Measurements from ENCODE around the gene SLC8B1.

SLC8B1 gene

DNA sequence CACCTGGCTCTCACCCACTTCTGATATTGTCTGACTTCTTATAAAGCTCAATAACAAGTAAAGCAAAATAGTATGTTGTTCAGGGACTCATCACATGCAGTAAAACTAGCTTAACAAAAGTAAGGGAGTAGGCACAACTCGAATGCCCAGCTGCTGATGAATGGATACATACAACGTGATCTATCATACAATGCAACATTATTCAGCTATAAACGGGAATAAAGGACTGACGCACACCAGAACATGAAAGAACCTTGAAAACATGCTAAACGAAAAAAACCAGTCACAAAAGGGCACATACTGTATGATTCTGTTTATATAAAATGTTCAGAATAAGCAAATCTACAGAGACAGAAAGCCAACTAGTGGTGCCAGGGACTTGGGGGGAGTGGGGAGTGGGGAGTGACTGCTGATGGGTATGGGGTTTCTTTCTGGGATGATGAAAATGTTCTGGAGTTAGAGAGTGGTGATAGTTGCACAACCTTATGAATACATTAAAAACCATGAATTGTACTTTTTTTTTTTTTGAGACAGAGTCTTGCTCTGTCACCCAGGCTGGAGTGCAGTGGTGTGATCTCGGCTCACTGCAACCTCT lies 34.6 kb upstream of the SLC8B1 start:
- 80 to 90% methylated on average over 1 of the region's 6 CpGs for WGBS, 2 experiments (ENCODE audit: insufficient coverage in 2 of 2)
- Histone ChIP-seq H3K9me3 (ENCODE audit: control insufficient read depth, low read length) (no peaks in the 10 kb centered on the region), H3K27ac (ENCODE audit: low read depth, low read length, severe bottlenecking) (no peak overlapping the region), H3K4me1 (ENCODE audit: control insufficient read depth, insufficient read depth, low read length, poor library complexity, severe bottlenecking) (peaks cover 3% of the 10 kb centered on the region), H3K36me3 (ENCODE audit: control insufficient read depth, insufficient read depth, low read length) (peaks cover 25% of the 10 kb centered on the region), H3K4me3 (ENCODE audit: extremely low read depth, insufficient read depth, low read length, poor library complexity, severe bottlenecking) (no peak overlapping the region)

DNA sequence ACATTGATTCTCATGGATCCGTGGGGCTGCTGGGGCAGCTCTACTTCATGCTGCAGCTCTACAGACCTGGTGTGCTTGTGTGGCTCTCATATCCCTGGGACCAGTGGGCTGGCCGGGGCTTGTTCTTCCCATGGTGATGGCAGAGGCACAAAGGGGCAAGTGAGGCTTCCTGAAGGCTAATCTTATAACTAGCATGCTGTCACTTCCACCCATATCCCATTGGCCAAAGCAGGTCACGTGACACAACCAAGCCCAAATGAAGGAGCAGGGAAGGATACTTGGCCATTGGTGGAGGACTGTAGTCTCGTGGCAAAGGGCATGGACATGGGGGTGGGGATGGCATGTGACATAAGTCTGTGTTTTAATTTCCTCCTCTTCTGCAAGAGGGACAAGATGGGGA lies 33.4 kb upstream of the SLC8B1 start:
- no peak overlapping the region for H3K4me3 ChIP-seq (ENCODE audit: extremely low read depth, insufficient read depth, low read length, poor library complexity, severe bottlenecking)
- H3K9me3 ChIP-seq (ENCODE audit: control insufficient read depth, low read length) = no peaks in the 10 kb centered on the region
- H3K36me3 ChIP-seq (ENCODE audit: control insufficient read depth, insufficient read depth, low read length) = peaks cover 25% of the 10 kb centered on the region
- H3K4me1 ChIP-seq (ENCODE audit: control insufficient read depth, insufficient read depth, low read length, poor library complexity, severe bottlenecking) = peaks cover 3% of the 10 kb centered on the region
- no peak overlapping the region for H3K27ac ChIP-seq (ENCODE audit: low read depth, low read length, severe bottlenecking)
- WGBS, 2 experiments (ENCODE audit: insufficient coverage in 2 of 2) = 86 to 92% methylated on average over 2 to 3 of the region's 4 CpGs

DNA sequence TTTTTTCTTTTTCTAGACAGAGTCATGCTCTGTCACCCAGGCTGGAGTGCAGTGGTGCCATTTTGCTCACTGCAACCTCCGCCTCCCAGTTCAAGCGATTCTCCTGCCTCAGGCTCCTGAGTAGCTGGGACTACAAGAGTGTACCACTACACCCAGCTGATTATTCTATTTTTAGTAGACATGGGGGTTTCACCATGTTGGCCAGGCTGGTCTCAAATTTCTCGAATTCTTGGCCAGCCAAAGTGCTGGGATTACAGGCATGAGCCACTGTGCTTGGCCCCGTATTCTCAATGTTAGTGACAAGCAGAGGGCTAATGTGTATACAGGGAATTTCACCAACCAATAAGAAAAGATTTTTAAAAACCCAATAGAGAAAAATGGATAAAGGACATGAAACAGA lies 31.9 kb upstream of the SLC8B1 start:
- Histone ChIP-seq H3K4me1 (ENCODE audit: control insufficient read depth, insufficient read depth, low read length, poor library complexity, severe bottlenecking) (peaks cover 3% of the 10 kb centered on the region), H3K36me3 (ENCODE audit: control insufficient read depth, insufficient read depth, low read length) (peaks cover 17% of the 10 kb centered on the region), H3K27ac (ENCODE audit: low read depth, low read length, severe bottlenecking) (no peak overlapping the region), H3K9me3 (ENCODE audit: control insufficient read depth, low read length) (no peaks in the 10 kb centered on the region), H3K4me3 (ENCODE audit: extremely low read depth, insufficient read depth, low read length, poor library complexity, severe bottlenecking) (no peak overlapping the region)
- WGBS, 2 experiments (ENCODE audit: insufficient coverage in 2 of 2) = 43 to 92% methylated on average over 1 to 2 of the region's 4 CpGs

DNA sequence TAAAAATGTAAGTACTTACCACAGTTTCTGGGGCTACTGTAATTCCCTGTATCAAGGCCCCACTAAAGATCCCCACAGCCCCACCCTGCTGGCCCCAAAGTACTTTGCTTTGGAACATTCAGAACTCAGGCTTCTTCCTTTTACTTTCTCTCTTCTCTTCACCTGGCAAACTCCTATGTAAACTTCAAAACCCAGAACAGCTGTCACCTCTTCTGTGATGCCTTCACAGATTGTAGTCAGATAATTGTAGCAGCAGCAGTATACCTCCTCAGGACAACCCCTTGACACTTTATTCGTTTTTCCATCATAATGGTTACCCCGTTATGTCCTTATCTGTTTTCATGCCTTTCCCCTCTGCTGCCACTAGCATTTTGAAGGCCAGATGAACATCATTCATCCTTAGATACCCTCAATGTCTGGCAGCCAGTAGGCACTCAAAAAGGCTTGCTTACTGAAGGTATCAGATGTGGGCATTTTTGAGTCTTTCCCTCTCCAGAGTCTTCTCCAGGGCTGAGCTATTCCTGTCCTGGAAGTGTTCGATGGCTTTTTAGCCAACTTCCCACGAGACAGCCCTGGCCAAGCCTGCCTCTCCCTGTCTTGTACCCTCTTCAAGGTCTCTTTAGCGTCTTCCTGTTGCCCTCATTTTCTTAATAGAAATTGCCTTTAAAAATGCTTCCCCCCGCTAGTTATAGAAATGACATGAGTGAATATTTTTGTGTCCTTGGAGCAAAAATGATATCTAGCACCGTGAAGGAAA lies 30.9 kb upstream of the SLC8B1 start:
- Histone ChIP-seq H3K4me3 (ENCODE audit: extremely low read depth, insufficient read depth, low read length, poor library complexity, severe bottlenecking) (no peak overlapping the region), H3K36me3 (ENCODE audit: control insufficient read depth, insufficient read depth, low read length) (peaks cover 20% of the 10 kb centered on the region), H3K27ac (ENCODE audit: low read depth, low read length, severe bottlenecking) (no peak overlapping the region), H3K9me3 (ENCODE audit: control insufficient read depth, low read length) (no peaks in the 10 kb centered on the region), H3K4me1 (ENCODE audit: control insufficient read depth, insufficient read depth, low read length, poor library complexity, severe bottlenecking) (peaks cover 3% of the 10 kb centered on the region)
- 86 to 90% methylated on average over 4 to 5 of the region's 7 CpGs for WGBS, 2 experiments (ENCODE audit: insufficient coverage in 2 of 2)

DNA sequence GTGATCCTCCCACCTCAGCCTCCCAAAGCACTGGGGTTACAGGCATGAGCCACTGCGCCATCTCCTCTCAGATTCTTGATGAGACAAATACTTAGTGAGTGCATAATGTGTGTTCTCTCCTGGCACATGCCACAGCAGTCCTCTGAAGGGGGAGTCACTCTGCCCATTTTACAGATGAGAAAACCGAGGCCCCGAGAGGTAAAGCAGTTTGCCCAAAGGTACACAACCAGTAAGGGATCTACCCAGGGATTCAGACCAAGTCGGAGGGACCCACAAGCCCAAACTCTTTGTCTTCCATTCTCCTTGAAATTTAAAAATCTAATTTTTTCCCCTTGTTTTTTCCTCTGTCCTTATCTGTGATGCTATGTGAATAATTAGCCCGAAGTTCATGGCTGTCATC lies 29.8 kb upstream of the SLC8B1 start:
- WGBS, 2 experiments (ENCODE audit: insufficient coverage in 2 of 2) = 88 to 96% methylated on average over 2 to 4 of the region's 5 CpGs
- peaks cover 7% of the 10 kb centered on the region for H3K4me1 ChIP-seq (ENCODE audit: control insufficient read depth, insufficient read depth, low read length, poor library complexity, severe bottlenecking)
- no peak overlapping the region for H3K27ac ChIP-seq (ENCODE audit: low read depth, low read length, severe bottlenecking)
- H3K9me3 ChIP-seq (ENCODE audit: control insufficient read depth, low read length) = no peaks in the 10 kb centered on the region
- peaks cover 23% of the 10 kb centered on the region for H3K36me3 ChIP-seq (ENCODE audit: control insufficient read depth, insufficient read depth, low read length)
- no peak overlapping the region for H3K4me3 ChIP-seq (ENCODE audit: extremely low read depth, insufficient read depth, low read length, poor library complexity, severe bottlenecking)

DNA sequence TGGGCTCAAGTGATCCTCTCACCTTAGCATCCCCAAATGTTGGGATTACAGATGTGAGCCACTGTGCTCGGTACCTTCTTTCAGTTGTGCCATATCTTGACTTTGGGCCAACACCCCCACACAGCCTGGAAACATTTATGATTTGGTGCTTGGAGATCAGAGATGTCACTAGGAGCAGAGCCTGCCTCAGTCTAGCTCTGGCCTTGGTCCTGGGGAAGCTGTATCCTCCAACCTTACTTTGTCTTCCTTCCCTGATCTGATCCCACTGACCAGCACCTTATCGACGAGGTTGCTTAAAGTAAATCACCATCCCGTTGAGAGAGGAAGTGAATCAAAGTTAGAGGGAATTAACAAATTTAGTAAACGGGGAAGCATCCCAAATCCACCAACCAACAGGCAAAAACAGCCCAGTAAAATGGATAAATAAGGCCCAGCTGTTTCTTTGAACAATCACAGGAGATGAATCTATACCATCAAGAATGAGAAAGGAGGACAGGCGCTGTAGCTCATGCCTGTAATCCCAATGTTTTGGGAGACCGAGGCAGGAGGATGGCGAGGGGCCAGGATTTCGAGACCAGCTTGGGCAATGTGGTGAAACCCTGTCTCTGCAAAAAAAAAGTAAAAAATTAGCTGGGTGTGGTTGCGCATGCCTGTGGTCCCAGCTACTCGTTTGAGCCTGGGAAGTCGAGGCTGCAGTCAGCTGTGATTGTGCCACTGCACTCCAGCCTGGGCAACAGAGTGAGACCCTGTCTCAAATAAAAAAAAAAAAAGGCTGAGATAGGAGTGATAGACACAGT lies 26.9 kb upstream of the SLC8B1 start:
- no peak overlapping the region for H3K4me3 ChIP-seq (ENCODE audit: extremely low read depth, insufficient read depth, low read length, poor library complexity, severe bottlenecking)
- H3K27ac ChIP-seq (ENCODE audit: low read depth, low read length, severe bottlenecking) = no peak overlapping the region
- peaks cover 7% of the 10 kb centered on the region for H3K4me1 ChIP-seq (ENCODE audit: control insufficient read depth, insufficient read depth, low read length, poor library complexity, severe bottlenecking)
- peaks cover 17% of the 10 kb centered on the region for H3K36me3 ChIP-seq (ENCODE audit: control insufficient read depth, insufficient read depth, low read length)
- WGBS, 2 experiments (ENCODE audit: insufficient coverage in 2 of 2) = 90 to 96% methylated on average over 7 to 8 of the region's 12 CpGs
- H3K9me3 ChIP-seq (ENCODE audit: control insufficient read depth, low read length) = no peaks in the 10 kb centered on the region

DNA sequence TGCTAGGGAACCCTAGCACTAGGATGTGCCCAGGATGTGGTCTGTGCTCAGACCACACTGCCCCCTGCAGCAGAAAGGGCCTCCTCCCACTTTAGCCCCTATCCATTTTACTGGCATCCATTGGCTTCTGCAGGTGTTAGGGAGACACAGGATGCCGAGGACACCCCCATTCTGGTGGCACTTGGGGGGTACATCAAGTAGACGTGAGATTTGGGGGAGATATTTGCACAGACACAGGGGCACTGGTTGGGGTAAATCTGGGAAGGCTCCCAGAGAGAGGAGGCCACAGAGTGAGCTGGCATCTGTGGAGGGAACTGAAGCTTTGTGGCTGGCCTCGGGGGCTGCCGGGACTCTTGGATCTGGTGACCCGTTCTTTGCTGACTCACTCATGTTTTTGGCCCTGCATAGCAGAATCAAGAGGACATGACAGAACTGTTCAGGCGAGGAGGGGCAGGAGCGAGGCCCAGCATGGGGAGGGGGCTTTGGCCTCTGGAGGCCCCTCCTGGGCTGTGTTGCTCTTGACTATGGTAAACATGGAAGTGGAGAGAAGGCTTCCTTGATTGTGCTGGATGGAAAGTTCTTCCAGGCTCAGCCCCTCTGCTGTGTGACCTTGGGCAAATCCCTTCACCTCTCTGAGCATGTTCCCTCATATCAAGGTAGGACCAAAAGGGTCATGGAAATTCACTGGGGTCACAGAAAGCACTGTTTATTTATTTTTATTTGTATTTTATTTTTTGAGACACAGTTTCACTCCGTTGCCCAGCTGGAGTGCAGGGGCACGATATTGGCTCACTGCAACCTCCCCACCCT lies 25.2 kb upstream of the SLC8B1 start:
- Histone ChIP-seq H3K36me3 (ENCODE audit: control insufficient read depth, insufficient read depth, low read length) (peaks cover 17% of the 10 kb centered on the region), H3K27ac (ENCODE audit: low read depth, low read length, severe bottlenecking) (no peak overlapping the region), H3K4me1 (ENCODE audit: control insufficient read depth, insufficient read depth, low read length, poor library complexity, severe bottlenecking) (peaks cover 4% of the 10 kb centered on the region), H3K4me3 (ENCODE audit: extremely low read depth, insufficient read depth, low read length, poor library complexity, severe bottlenecking) (no peak overlapping the region), H3K9me3 (ENCODE audit: control insufficient read depth, low read length) (no peaks in the 10 kb centered on the region)
- 87 to 90% methylated on average over 8 to 9 of the region's 9 CpGs for WGBS, 2 experiments (ENCODE audit: insufficient coverage in 2 of 2)

DNA sequence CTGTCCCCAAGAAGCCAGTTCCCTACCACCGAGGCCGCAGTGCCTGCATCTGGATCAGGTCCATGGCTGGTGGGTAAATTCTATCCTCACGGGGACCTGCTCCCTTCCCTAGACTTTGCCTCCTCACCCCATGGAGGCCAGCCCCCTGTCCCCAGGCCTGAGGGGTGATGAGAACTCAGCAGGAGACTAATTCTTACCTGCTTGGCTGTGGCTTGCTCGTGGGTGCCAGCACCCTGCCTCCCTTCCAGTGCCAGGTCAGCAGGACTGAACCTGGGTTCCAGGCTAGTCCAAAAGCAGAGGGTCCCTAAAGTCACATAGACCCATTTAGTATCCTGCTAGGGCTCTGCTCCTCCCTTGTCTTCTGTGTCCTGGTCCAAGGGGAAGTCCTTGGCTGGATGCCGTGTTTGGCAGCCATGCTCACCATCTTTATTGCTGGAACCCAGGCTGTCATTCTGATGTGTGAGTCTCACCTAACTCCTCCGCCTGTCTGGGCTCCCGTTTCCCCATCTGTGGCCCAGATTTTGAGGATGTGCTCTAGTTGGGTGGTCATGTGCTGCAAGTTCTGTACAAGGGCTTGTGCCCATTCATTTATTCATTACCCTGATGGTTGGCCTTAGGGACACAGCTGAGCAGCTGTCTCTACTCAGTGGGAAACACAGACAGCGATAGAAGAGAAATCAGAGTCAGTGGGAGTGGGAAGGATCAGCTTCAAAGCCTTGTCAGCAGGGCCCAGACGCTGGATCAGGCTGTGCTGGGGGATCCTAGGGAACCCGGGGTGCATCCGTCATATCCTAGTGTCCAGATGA lies 24.4 kb upstream of the SLC8B1 start:
- H3K9me3 ChIP-seq (ENCODE audit: control insufficient read depth, low read length) = no peaks in the 10 kb centered on the region
- H3K4me1 ChIP-seq (ENCODE audit: control insufficient read depth, insufficient read depth, low read length, poor library complexity, severe bottlenecking) = peaks cover 4% of the 10 kb centered on the region
- peak overlapping the region; percentile 82 for H3K4me3 ChIP-seq (ENCODE audit: extremely low read depth, insufficient read depth, low read length, poor library complexity, severe bottlenecking)
- H3K27ac ChIP-seq (ENCODE audit: low read depth, low read length, severe bottlenecking) = no peak overlapping the region
- 53 to 76% methylated on average over 10 of the region's 11 CpGs for WGBS, 2 experiments (ENCODE audit: insufficient coverage in 2 of 2)
- peaks cover 13% of the 10 kb centered on the region for H3K36me3 ChIP-seq (ENCODE audit: control insufficient read depth, insufficient read depth, low read length)

DNA sequence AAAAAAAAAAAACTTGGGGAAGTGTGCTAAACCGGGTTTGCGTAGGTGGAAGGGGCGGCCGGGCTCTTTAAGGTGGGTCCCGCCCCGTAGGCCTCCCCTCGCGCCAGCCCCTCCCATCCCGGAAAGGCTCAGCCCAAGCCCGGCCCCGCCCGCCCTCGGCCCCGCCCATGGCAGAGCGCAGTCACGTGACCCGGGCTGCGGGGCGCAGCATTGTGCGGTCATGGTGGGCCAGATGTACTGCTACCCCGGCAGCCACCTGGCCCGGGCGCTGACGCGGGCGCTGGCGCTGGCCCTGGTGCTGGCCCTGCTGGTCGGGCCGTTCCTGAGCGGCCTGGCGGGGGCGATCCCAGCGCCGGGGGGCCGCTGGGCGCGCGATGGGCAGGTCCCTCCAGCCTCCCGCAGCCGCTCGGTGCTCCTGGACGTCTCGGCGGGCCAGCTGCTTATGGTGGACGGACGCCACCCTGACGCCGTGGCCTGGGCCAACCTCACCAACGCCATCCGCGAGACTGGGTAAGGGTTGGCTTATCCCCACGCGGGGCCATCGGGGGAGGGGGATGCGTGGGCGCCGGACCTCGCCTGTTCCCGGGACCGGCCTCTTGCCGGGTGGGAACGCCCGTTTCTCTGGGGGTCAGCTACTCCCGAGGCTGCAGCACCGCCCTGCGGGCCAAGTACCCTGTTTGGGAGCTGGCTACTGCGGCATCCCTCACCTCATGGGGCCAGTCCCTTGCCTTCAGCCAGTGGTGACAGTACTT lies 23.6 kb upstream of the SLC8B1 start, which contains the start of gene PLBD2:
TSS of gene PLBD2 (plus strand) at position 207 of the 752 bp plus-strand sequence. CDS start at position 221, 14 bp downstream.
- Histone ChIP-seq H3K4me3 (ENCODE audit: extremely low read depth, insufficient read depth, low read length, poor library complexity, severe bottlenecking) (peak within 1 kb of the TSS; percentile 82), H3K36me3 (ENCODE audit: control insufficient read depth, insufficient read depth, low read length) (peaks cover 10% of the 10 kb centered on the region), H3K9me3 (ENCODE audit: control insufficient read depth, low read length) (no peaks in the 10 kb centered on the region), H3K27ac (ENCODE audit: low read depth, low read length, severe bottlenecking) (no peak within 1 kb of the TSS), H3K4me1 (ENCODE audit: control insufficient read depth, insufficient read depth, low read length, poor library complexity, severe bottlenecking) (peaks cover 4% of the 10 kb centered on the region)
- 0% methylated on average over 32 to 38 of the region's 67 CpGs for WGBS, 2 experiments (ENCODE audit: insufficient coverage in 2 of 2)
